HepG2 (cell line): ENCODE data around the gene CLIC1. TPM values are rescaled to one million over a fixed set of nuclear protein-coding genes. Genes with fewer than 3 reads are reported as not detected.

Experiments
- CBX2 ChIP-seq, 2 experiments: fragments of 200-600 bp in 1 of 2; sonication (generic); formaldehyde crosslinking in 1 of 2; IDR thresholded peaks; 2 replicates each; pipeline versions ENCODE4 v1.7.0 to v1.8.1; 2018 to 2022; ENCODE audit warnings: low read depth in 2 of 2, low read length in 1 of 2, mild to moderate bottlenecking in 1 of 2, missing genetic modification reagents in 1 of 2
- GATAD1 ChIP-seq: IDR thresholded peaks from 2 replicates; pipeline ENCODE4 v1.6.1; 2016; ENCODE audit warnings: missing genetic modification reagents, missing compliant biosample characterization
- GLI4 ChIP-seq: sonication (generic); formaldehyde crosslinking; IDR thresholded peaks from 2 replicates; pipeline ENCODE4 v1.5.1; 2020; ENCODE audit warnings: missing genetic modification reagents, mild to moderate bottlenecking, moderate library complexity, borderline replicate concordance
- GMEB1 ChIP-seq: sonication (generic); formaldehyde crosslinking; IDR thresholded peaks from 2 replicates; pipeline ENCODE4 v1.5.1; 2020; ENCODE audit warnings: missing genetic modification reagents, mild to moderate bottlenecking, borderline replicate concordance
- GMEB2 ChIP-seq: IDR thresholded peaks from 2 replicates; pipeline ENCODE4 v1.6.1; 2016; ENCODE audit warnings: missing biosample characterization, missing genetic modification reagents, low read depth
- POGK ChIP-seq: sonication (generic); formaldehyde crosslinking; conservative IDR thresholded peaks from 2 replicates; pipeline ENCODE4 v1.8.0; 2022; ENCODE audit warnings: mild to moderate bottlenecking, moderate library complexity, missing genetic modification reagents
- RCOR2 ChIP-seq: IDR thresholded peaks from 2 replicates; pipeline ENCODE4 v1.6.1; 2016; ENCODE audit warnings: missing biosample characterization, missing genetic modification reagents
- SIX1 ChIP-seq: sonication (generic); formaldehyde crosslinking; IDR thresholded peaks from 2 replicates; pipeline ENCODE4 v1.4.0; 2020; ENCODE audit warnings: missing genetic modification reagents, borderline replicate concordance
- ZMAT3 ChIP-seq: sonication (generic); formaldehyde crosslinking; conservative IDR thresholded peaks from 2 replicates; pipeline ENCODE4 v1.7.0; 2021; ENCODE audit warnings: missing genetic modification reagents
- ZNF335 ChIP-seq: sonication (generic); formaldehyde crosslinking; IDR thresholded peaks from 2 replicates; pipeline ENCODE4 v1.4.0; 2020; ENCODE audit warnings: missing genetic modification reagents
- ZNF598 ChIP-seq: sonication (generic); formaldehyde crosslinking; IDR thresholded peaks from 2 replicates; pipeline ENCODE4 v1.5.1; 2020; ENCODE audit warnings: mild to moderate bottlenecking, missing genetic modification reagents, borderline replicate concordance
- ZNF605 ChIP-seq: sonication (generic); formaldehyde crosslinking; IDR thresholded peaks from 2 replicates; pipeline ENCODE4 v1.8.0; 2022; ENCODE audit warnings: mild to moderate bottlenecking, missing genetic modification reagents
- ZNF646 ChIP-seq: sonication (generic); formaldehyde crosslinking; IDR thresholded peaks from 2 replicates; pipeline ENCODE4 v1.9.0; 2021; ENCODE audit warnings: mild to moderate bottlenecking, missing genetic modification reagents
- ZNF652 ChIP-seq: IDR thresholded peaks from 2 replicates; pipeline ENCODE4 v1.6.1; 2016; ENCODE audit warnings: low read depth, borderline replicate concordance
- ZNF704 ChIP-seq: sonication (generic); formaldehyde crosslinking; IDR thresholded peaks from 2 replicates; pipeline ENCODE4 v1.8.1; 2023; ENCODE audit warnings: mild to moderate bottlenecking, inconsistent platforms, moderate library complexity, missing genetic modification reagents, borderline replicate concordance
- polyA plus RNA-seq, 8 experiments: library from polyadenylated mRNA; depleted of rRNA in 3 of 8; stranded (reverse) in 7 of 8; unstranded in 1 of 8; fragments of >200 nt; fragmentation: Illumina TruSeq in 4 of 8; extraction: Trizol in 4 of 8; gene quantifications; 2 replicates each; pipeline versions ENCODE4 v1.2.1 to v1.2.3, GENCODE V29; 2011 to 2016; ENCODE audit warnings: low read depth in 4 of 8, missing spikeins in 1 of 8, mixed read lengths in 1 of 8; ENCODE audit not compliant: insufficient read depth in 1 of 8
- total RNA-seq, 5 experiments: library from RNA; depleted of rRNA; stranded (reverse); fragments of >200 nt; fragmentation: Illumina TruSeq; extraction: Trizol; gene quantifications; 2 replicates each; pipeline ENCODE4 v1.2.3, GENCODE V29; 2016; ENCODE audit warnings: low read depth in 1 of 5

The CLIC1 gene
- total and polyA plus RNA-seq, 2 of the 13 experiments (the other 11 are each of a cell fraction or from before 2014, with no cell fraction given): 602 to 891 TPM

GRCh38 chr6:31736768-31737314, 511 bp upstream of the CLIC1 start (continued):
- TF ChIP-seq GLI4 (0 out of 2 replicates have a peak, but pooled peaks have one; percentile 22), ZNF704 (CRISPR knock-in tag) (0 out of 2 replicates have a peak, but pooled peaks have one; percentile 54), GMEB1 (CRISPR knock-in tag) (peak; percentile 26; the same call in 1 of the 2 replicates), ZMAT3 (CRISPR knock-in tag) (peak; percentile 0; the same call in 1 of the 2 replicates), SIX1 (no peak), ZNF652 (CRISPR knock-in tag) (no peak), GATAD1 (no peak), ZNF605 (CRISPR knock-in tag) (peak; percentile 57; the same call in 1 of the 2 replicates), ZNF598 (CRISPR knock-in tag) (peak; percentile 72; the same call in 1 of the 2 replicates), GMEB2 (0 out of 2 replicates have a peak, but pooled peaks have one; percentile 15), RCOR2 (peak; percentile 17; the same call in 1 of the 2 replicates), ZNF646 (CRISPR knock-in tag) (0 out of 2 replicates have a peak, but pooled peaks have one; percentile 15), ZNF335 (CRISPR knock-in tag) (peak; percentile 3; the same call in 1 of the 2 replicates), CBX2 (IDR thresholded peaks at IDR 0.05; ENCODE audit: low read depth, low read length) (no peak), CBX2 (CRISPR knock-in tag; IDR thresholded peaks at IDR 0.05; ENCODE audit: low read depth) (0 out of 2 replicates have a peak, but pooled peaks have one; percentile 10), POGK (CRISPR knock-in tag) (no peak; the same call in 1 of the 2 replicates)
